ENCODE data around the gene ARHGAP44.

- TF ChIP-seq CTCF (IDR thresholded peaks at IDR 0.05) (no peak), POLR2A (IDR thresholded peaks at IDR 0.05) (no peak)
Measured at GRCh38 chr17:13025258-13025627, 235.9 kb downstream of the ARHGAP44 start.
